Stimulated activated CD8-positive, alpha-beta memory T cell treated with anti-CD3 and anti-CD28 coated beads, Interleukin-7, amount 100 ng/mL, for 4 hours (primary cell): ENCODE results near the gene ANGPTL2.
"Not testable (repeated sequence)": the region's sequence is repeated elsewhere in the genome, so short reads cannot be mapped to it uniquely, and the experiment has no call there.

ENCODE experiments used
- DNase-seq, 2 donors: peaks; one replicate each; pipeline ENCODE4 v3.0.0-alpha.2; 2020; ENCODE audit warnings: low read depth in 2 of 2

Gene ANGPTL2

DNA sequence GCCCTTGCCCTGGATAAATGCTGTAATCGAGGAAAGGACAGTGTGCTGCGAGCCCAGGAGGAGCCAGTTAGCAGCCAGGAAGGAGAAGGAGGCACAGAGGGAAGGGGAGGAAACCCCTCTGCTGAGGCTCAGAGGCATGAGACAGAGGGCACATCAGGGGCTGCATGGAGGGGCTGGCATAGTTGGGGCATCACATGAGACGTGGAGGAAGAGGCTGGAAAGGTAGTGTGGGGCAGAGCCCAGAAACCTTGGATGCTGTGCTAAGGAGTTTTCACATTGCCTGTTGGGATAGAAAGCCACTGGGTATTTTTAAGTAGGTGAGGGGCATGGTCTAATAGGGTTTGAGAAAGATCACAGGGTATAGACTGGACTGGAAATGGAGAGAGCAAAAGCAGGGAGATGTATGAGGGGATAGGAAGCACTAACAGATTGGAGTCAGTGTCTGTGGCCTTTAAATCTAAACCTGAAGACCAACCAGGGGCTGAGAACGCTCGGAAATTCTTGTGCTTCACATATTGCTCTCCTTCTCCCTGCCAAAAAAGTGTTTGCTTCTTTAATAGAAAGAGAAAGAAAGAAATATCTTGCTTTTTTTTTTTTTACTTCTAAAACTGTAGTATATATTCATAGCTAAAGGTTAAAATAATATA is 33.0 kb upstream of the ANGPTL2 start:
- DNase-seq = no peak

DNA sequence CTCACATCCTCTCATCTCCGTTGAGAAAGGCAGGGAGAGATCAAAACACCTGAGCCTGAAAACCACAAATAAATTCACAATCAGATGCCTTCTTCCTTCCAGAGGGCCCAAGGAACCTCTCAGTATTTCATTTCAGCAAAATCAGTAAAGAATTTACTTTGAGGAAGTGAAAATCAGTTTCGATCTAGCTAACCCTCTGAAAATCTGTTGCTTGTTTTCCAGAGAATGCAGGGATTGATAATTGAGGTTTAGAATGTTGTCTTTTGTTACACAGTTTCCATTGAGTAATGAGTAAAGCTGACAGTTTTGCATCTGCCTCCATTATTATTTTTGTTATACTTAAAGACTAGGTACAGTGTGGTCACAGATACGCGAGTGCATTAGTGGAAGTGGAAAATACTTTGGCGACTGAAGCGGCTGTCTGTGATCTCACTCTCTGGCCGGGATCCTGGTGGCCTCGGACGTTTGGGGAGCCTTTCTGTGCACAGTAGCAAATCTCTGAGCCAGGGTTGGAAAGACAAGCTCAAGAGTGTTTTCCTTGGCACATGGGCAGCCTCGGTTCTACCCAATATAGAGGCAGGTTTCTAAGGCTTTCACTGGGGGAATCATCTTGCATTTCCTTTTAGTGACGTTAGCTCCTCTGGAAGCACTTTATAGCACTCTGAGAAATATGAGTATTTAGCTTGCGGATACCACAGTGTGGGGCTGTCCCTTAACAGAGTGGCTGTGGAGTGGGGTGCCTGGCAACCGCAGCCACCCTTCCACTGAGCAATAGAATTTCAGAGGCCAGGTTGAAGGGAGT is 32.2 kb upstream of the ANGPTL2 start:
- no peak for DNase-seq

DNA sequence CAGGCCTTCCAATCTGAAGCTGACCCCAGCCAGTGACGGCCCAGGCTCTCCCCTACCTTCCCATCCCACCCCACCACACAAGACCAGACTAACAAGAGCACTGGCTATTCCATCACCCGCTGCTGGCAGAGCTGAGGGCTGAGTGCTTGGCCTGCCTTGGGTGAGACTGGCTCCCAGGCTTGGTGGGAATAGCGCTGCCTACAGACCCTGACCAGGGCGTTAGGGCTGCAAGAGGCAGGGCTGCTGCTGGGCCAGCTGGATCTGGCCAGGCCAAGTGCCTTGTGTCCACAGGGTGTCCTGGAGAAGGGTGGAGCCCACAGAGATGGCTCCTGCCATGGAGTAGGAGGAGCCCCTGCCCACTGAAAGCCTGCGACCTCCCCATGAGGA is 31.6 kb upstream of the ANGPTL2 start:
- no peak for DNase-seq

DNA sequence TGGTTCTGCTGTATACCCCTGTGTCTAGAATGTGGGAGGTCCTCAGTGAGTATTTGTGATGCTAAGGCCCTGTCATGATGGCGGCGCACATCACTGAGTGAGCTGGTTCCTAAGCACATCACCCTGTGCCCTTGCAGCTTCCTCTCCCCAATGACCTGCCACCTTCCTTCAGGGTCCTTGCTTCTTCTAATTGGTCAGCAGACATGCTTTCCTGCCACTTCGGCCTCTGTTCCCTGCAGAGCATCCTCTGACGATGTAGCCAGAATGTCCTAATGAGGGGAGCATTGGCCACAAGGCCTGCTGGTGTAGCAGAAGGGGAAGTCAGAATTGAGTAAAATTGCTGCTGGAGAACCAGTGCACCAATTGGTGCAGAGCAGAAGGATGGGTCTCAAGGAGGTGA is 31.1 kb upstream of the ANGPTL2 start:
- DNase-seq = no peak

DNA sequence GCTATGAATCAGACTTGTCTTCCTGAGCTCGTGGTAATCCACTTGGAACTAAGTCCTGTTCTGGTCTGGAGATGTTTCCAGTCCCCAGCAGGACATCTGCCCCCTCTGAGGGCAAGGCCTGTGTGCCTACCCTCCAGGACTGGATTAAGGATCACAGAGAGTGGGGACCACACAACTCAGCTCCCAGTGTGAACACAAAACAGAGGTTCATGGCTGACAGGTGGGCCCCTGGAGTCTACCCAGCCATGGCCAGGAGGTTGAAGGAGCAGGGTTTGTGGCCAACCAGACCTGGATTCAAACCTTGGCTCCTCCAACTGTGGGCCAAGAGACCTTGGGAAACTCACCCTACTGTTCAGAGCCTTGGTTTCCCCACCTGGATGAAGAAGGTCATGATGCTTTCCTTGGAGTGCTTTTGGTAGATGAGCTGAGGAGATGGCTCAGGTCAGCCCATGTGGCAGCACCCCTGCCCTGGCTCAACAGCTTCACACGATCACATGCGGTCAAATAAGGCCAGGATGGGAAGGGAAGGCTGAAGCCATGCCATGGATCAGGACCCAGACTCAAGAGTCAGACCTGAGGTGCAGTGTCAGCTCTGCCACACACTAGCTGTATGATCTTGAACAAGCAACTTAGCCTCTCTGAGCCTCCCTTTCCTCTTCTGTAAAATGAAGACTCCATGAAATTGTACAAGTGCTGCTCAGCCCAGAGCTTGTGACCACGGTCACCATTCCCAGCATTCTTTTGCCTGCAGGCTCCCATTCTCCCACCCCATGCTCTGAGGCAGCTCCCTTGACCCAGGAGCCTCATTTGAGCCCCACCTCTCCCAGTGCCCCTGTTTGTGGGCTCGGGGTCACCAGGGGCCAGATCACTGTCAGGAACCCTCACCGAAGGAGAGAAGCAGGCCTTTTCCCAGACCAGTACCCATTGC is 27.3 kb upstream of the ANGPTL2 start:
- DNase-seq = no peak

DNA sequence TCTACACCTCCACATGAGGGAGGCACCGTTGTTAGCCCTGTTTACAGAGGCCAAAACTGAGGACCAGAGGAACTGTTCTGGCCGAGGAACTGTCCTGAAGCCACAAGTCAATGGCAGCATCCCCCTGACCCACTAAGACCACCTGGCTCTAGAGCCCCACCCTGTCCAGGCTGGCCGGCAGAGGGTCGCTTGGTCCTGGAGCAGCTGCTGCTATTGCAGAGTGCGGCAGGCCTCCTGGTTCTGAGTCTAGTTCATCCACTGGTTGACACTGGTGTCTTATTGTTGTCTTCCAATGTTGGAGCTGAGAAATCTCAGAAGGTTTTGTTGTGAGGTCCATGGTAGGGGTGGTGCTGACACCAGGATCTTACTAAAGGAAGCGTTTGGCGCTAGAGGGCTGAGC is 26.6 kb upstream of the ANGPTL2 start:
- no peak for DNase-seq

DNA sequence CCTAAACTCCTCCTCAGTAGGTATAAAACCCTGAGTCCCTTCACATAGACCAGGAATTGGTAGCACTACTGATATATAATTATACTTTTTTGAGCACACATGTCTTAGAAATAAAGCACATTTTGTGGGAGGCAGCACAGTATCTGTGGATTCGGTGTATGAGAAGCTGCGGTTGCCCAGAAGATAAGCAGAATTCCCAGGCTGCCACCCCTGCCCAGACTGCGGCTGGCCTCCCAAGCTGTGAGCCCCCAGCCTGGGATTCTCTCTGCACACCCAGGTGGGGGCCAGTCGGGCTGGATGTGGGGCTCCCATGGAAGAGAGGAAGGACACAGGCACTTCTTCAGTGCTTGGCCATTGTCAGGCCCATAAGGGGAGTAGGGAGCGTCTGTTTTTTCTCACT is 25.6 kb upstream of the ANGPTL2 start:
- no peak for DNase-seq

DNA sequence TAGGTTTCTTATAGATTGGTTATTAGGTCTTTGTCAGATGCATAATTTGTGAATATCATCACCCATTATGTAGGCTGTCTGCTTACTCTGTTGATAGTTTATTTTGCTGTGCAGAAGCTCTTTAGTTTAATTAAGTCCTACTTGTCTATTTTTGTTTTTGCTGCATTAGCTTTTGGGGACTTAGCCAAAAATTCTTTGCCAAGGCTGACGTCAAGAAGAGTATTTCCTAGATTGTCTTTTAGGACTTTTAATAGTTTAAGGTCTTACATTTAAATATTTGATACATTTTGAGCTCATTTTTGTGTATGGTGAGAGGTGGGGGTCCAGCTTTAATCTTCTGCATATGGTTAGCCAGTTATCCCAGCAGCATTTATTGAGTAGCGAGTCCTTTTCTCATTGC is 24.8 kb upstream of the ANGPTL2 start:
- no peak for DNase-seq

DNA sequence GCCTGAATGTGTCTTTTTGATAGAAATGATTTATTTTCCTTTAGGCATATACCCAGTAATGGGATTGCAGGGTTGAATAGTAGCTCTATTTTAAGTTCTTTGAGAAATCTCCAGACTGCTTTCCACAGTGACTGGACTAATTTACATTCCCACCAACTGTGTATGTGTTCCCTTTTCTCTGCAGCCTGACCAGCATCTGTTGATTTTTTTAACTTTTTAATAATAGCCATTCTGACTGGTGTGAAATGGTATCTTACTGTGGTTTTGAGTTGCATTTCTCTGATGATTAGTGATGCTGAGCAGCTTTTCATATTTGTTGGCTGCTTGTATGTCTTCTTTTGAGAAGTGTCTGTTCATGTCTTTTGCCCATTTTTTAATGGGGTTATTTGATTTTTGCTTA is 24.4 kb upstream of the ANGPTL2 start:
- not testable (repeated sequence) for DNase-seq

DNA sequence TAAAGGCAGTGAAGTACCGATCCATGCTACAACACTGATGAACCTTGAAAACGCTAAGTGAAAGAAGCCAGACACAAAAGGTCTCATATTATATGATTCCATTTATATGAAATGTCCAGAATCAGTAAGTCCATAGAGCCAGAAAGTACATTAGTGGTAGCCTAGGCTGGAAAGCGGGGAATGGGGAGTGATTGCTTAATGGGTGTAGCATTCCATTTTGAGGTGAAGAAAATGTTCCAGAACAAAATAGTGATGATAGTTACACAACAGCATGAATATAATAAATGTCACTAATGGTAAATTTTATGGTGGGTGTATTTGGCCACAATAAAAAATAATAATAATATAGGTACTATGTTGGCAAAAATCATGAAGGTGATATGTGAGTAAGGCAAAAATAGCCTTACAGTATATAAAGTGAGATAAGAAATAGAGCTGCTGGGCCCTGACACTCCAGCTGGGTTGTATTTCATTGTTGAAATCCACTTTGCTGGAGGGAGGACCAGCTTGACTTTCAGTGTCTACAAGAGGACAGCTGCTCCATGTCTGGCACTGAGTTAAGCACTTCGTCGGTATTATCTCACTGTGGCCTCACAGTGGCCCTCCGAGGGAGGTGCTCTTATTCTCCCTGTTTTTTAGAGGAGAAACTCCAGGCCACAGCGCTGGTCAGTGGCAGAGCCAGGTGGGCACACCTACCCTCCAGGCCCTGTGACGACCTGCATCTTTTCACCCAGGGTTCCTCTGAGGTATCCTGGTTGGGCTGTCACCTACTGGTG is 22.4 kb upstream of the ANGPTL2 start:
- no peak for DNase-seq

DNA sequence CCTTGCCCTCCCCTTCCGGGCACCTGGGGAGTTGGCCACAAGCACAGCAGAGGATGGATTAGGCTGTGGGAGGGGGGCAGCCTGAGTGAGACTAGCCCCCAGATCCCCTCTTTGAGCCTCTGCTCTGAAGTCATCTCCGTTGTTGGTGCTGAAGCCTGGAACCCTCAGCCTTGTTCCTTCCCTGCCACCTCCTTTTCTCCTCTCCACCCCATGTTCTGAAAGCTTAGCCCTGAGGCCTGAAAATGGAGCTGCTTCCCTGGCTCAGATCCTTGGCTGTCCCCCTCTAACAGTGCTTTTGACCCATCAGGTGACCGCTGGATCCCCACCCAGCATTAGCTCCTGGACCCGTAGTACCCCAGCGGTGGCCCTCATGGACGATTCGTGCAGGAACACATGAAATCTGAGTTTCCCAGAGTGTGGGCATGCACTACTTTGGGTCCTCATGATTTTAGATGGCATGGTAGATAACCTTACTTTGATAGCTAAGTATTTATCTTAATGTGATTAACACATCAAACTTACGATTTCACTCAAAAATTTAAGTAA is 21.6 kb upstream of the ANGPTL2 start:
- no peak for DNase-seq

DNA sequence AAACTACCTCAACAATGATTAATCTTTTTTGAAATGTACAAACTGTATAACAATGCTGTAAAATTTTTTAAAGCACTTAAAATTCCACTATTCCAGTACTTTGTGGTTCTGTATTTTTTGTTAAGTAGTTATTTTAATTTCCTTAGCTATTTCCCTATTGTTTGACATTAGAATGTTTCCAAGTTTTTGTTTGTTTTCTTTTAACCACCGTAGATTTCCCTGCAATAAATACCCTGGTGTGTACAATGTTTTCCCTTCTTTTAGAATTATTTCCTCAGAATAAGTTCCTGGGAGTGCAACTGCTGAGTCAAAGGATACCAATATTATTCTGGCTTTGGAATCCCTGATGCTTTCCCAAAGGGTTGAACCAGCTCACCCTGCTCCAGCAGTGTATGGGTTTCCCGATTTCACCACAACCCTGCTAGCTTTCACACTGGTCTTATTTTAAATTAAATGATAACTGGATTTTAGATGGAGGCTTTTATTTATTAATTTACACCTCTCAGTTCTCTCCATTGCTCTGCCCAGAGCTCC is 20.6 kb upstream of the ANGPTL2 start:
- DNase-seq = no peak

DNA sequence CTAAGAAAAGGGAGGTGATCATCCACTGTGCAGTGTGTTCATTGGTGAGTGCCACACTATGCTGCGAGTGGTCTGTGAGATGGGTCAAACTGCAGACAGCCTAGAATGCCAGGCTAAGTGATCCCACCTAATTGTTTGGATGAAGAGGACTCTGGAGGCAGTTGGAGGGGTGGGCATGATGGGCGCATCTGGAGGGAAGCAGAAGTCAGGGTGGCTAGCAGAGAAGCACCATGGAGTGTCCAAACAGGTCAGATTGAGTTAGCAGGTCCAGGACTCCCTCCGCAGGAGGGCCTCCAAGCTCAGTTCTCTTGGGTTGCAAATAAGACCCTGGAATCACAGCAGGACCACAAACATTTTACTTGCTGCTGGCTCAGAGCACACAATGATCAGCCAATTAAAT is 19.9 kb upstream of the ANGPTL2 start:
- DNase-seq = no peak

DNA sequence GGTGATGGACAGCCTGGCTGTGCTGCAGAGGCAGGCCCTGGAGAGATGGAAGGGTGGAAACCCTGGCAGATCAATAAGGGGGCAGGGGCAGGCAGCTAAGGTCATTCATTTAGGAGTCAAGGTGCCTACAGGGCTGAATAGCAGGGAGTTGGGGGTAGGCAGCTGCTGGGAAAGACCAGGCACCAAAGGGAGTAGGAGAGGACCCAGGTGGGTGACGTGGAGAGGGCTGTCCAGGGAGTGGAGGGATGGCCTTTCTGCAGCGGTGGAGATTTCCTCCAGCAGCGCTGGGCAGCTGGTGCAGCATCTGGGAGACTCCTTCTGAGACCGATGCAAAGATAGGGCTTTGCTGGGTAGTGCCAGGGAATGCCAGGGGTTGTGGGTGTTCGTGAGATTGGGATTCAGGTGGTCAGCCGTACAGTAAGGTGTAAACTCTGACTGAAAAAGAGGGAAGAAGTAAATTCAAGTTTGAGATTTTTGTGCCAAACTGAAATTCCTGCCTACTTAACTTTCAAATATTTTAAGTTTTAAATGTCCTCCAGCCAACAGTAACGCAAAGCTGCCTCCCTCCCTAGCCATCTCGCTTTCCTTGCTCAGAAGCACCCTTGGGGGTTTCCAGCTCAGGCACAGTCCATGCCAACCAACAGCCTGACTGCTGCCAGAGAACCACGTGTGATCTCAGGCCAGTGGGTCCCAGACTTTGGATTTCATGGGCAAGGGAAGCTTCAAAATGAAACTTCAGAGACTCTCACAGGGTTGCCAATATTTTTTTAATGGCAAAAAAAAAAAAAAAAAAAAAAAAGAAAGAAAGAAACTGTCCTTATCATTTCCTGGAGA is 18.6 kb upstream of the ANGPTL2 start:
- DNase-seq = no peak

DNA sequence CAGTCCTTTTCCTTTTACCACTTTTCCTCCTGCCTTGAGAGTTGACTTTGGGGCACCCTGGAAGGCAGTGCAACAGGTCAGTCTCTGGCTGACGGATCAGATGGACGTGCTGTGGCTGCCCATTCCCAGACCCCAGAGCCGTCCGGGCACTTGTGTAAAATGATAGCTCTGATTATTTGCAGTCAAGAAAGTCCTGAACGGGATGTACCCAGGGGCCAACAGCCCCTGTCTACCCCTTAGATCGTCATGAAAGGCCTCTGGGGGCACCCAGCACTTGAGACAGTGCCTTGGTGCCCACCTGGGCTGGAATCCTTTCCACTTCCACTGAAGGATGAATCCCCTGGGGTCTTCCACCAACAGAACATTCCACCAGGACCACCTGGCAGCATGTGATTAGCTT is 17.7 kb upstream of the ANGPTL2 start:
- DNase-seq = no peak

DNA sequence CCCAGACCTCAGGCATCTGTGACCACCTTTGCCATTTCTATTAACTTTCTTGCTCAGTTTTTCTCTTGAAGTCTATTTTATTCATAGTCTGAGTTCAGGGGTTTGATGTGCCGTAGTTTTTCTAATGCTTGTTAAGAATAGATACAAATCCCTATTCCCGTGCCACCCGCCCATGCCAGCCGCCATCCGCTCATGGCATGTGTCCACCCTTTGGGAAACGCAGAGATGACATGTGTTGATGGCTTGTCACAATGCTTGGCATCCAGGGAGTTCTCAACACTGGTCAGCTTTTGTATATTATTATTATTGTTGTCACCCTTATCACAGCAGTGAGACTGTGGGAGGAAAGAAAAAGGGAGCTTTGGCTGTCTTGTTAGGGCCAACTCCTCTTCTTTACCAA is 17.3 kb upstream of the ANGPTL2 start:
- DNase-seq = no peak

DNA sequence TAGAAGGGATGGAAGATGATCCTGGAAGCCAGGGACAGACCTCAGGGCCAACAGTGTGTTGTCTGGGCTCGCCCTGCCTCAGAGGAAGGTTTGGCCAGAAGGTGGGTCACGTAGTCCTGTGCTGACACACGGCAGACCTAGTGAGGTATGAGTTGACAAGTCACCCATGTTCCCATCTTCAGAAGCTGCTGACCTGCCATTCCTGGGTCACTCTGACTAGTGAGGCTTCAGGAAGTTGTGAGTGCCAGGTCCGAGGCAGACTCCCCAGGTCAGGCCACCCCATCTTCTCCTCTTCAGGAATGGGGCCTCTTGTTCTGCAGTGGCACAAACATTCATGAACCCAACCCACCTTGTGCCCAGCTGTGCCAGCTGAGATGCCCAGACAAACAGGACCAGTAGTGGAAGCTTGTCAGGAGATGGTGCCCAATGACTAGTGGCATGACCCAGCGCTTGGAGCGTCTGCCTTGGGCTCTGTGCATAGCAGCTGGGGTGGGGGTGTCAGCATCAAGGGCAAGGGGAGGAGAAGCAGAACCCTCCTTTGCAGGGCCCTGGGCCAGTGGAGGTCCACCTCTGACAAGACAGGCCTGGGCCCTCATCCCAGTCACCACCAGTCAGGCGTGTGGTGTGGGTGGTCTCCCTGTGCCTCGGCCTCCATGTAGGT is 16.8 kb upstream of the ANGPTL2 start:
- DNase-seq = no peak

DNA sequence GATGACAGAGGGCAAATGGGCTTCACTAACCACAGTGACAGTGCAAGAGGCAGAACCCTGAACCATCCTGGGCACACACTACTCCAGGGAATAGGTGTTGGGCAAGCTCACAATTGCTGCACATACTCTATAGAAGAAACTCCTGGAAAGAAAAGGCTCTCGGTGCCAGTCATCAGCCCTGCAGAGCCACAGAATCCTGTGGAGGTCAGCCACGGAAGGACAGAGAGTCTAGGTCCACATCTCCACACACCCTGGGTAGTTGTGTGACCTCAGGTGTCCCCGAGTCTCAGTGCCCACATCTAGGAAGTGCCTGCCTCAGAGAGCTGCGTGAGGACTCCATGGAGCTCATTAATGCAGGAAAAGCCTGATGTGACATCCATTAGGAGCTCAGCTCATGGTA is 16.0 kb upstream of the ANGPTL2 start:
- no peak for DNase-seq

DNA sequence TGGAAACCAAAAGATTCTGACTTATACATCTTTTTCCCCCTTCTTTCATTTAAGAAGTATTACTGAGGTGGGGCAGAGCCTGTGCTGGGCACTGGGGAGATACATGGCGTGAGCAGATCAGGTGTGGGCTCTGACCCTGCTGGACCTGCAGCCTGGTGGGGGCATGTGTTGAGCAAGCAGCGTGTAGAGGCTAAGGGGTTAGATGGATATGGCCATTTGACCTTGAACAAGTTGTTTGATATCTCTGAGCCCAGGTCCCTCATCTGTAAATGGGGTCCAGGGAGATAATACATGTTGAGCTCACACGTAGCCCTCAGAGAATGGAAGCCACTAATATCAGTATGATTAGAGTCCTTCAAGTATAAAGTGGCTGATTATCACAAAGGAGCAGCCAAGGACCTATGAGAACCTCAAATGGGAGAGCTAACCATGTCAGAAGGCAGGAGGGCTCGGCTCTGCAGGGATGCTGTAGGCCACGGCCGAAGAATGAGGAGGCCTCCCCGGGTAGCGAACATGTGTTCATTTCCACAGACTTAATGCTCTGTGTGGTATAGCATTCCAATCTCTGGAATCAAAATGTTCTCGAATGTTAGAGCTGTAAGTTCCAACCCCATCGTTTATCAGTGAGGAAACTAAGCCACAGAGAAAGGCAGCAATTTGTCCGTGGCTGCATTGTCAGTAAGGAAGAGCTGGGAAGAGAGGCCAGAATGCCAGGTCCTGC is 15.4 kb upstream of the ANGPTL2 start:
- no peak for DNase-seq
